Suprapubic skin (tissue), 4 donors: Measurements from ENCODE around the gene LGI1.

ENCODE experiments used
- CTCF ChIP-seq, 2 donors: fragments of 200-600 bp in 1 of 2; fragments of 450-650 bp in 1 of 2; sonication (generic) in 1 of 2; IDR thresholded peaks; one replicate each; pipeline ENCODE4 v1.5.1; 2016 to 2019; ENCODE audit warnings: antibody characterized with exemption in 2 of 2, mild to moderate bottlenecking in 1 of 2, moderate library complexity in 1 of 2
- POLR2A ChIP-seq, 2 donors: fragments of 450-650 bp; IDR thresholded peaks; one replicate each; pipeline ENCODE4 v1.6.1; 2017; ENCODE audit warnings: antibody characterized with exemption in 2 of 2, mild to moderate bottlenecking in 2 of 2, moderate library complexity in 2 of 2
- POLR2AphosphoS5 ChIP-seq, 3 donors: sonication (generic); formaldehyde crosslinking; IDR thresholded peaks; one replicate each; pipeline ENCODE4 v1.6.1; 2017; ENCODE audit warnings: antibody characterized with exemption in 3 of 3

- TF ChIP-seq CTCF (IDR thresholded peaks at IDR 0.05) (no peak), POLR2AphosphoS5 (IDR thresholded peaks at IDR 0.05) (no peak), POLR2A (IDR thresholded peaks at IDR 0.05) (no peak)
These were observed 3.0 kb upstream of the LGI1 start for GRCh38 chr10:93754761-93755160.
